ENCODE measurements around the gene SUPT4H1. TPM values are rescaled to one million over a fixed set of nuclear protein-coding genes. Genes with fewer than 3 reads are reported as not detected.
A peak's percentile ranks its signal among the peaks of the same experiment; 100 is the strongest.

The SUPT4H1 gene
- total RNA-seq, 1 experiment from 2014 or later, result 109 TPM

DNA sequence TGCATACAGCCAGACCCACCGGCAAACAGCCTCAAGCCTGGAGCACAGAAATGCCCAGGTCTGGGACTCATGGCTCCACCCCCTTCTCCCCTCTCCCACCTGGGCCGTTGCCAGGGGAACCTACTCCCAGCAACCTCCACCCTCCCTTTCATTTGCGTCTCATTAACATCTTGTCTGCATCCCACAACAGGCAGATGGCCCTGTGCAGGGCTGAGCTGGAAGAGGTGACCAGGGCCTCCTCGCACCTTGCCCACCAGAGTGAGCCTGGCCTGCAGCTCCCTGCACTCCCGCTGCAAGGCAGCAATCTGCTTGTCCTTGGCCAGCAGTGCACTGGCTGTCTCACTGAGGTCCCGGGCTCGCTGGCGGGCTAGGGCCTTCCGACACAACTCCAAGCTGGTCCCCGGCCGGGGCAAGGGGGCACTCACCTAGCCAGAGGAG is 26.7 kb downstream of the SUPT4H1 start:
- no peak overlapping the region for H3K23ac ChIP-seq (ENCODE audit: insufficient read length, low read depth, low read length)
- no peaks in the 10 kb centered on the region for H3K9me3 ChIP-seq (ENCODE audit: control insufficient read depth, low read depth, low read length)
- peak overlapping the region; percentile 33 for H3K4me2 ChIP-seq (ENCODE audit: insufficient read depth, insufficient read length, low read length)
- H3K9ac ChIP-seq (ENCODE audit: extremely low read depth, insufficient read length, low read length), result no peak overlapping the region
- TF ChIP-seq, protein P1, sequence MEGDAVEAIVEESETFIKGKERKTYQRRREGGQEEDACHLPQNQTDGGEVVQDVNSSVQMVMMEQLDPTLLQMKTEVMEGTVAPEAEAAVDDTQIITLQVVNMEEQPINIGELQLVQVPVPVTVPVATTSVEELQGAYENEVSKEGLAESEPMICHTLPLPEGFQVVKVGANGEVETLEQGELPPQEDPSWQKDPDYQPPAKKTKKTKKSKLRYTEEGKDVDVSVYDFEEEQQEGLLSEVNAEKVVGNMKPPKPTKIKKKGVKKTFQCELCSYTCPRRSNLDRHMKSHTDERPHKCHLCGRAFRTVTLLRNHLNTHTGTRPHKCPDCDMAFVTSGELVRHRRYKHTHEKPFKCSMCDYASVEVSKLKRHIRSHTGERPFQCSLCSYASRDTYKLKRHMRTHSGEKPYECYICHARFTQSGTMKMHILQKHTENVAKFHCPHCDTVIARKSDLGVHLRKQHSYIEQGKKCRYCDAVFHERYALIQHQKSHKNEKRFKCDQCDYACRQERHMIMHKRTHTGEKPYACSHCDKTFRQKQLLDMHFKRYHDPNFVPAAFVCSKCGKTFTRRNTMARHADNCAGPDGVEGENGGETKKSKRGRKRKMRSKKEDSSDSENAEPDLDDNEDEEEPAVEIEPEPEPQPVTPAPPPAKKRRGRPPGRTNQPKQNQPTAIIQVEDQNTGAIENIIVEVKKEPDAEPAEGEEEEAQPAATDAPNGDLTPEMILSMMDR (conservative IDR thresholded peaks at IDR 0.05), result no peak
- H3K23me2 ChIP-seq (ENCODE audit: insufficient read length, low read depth, low read length, poor library complexity, severe bottlenecking), result peaks cover 15% of the 10 kb centered on the region
- H3K4me3 Mint-ChIP-seq, result peak overlapping the region; percentile 63 to 77
- no peak overlapping the region for H3K4ac ChIP-seq (ENCODE audit: low read depth, low read length)
- no peak overlapping the region for H2BK15ac ChIP-seq (ENCODE audit: low read depth, low read length)
- H3K27me3 ChIP-seq (ENCODE audit: insufficient read depth, low read length), result no peaks in the 10 kb centered on the region; the same call in 1 of the 2 replicates
- peaks cover 3% of the 10 kb centered on the region; the same call in 1 of the 2 replicates for H3K4me1 ChIP-seq (ENCODE audit: insufficient read depth, low read length)
- no peak overlapping the region; a peak in 1 of 7 replicates for H3K27ac Mint-ChIP-seq
- H2AK5ac ChIP-seq (ENCODE audit: insufficient read length, low read length), result no peak overlapping the region
- peaks cover 50% of the 10 kb centered on the region for H3K27me3 Mint-ChIP-seq (ENCODE audit: low read depth)
- H2AFZ ChIP-seq (ENCODE audit: low read length), result no peak overlapping the region
- no CpG with 5 or more reads among the region's 11 CpGs for WGBS (ENCODE audit: extremely low coverage, insufficient read length, low lambda C conversion rate)
- peaks cover 35 to 45% of the 10 kb centered on the region in 2 experiments for H3K4me1 Mint-ChIP-seq
- H2BK5ac ChIP-seq (ENCODE audit: insufficient read length, low read length), result no peak overlapping the region
- no peaks in the 10 kb centered on the region for H3K9me3 Mint-ChIP-seq
- H2BK12ac ChIP-seq (ENCODE audit: insufficient read length, low read depth, low read length), result no peak overlapping the region
- H3K18ac ChIP-seq (ENCODE audit: insufficient read length, low read depth, low read length), result no peak overlapping the region
- no peak overlapping the region for H4K8ac ChIP-seq (replicated peaks; ENCODE audit: insufficient read length, low read depth, low read length)
- no peaks in the 10 kb centered on the region for H3K79me1 ChIP-seq (ENCODE audit: insufficient read depth, low read depth, low read length, poor library complexity, severe bottlenecking)
- H3K27ac ChIP-seq (ENCODE audit: insufficient read length, low read depth, low read length), result no peak overlapping the region
- DNase-seq, result peak; percentile 93
- H2BK20ac ChIP-seq (ENCODE audit: low read depth, low read length, poor library complexity, severe bottlenecking), result no peak overlapping the region
- H3K56ac ChIP-seq (ENCODE audit: insufficient read length, low read depth, low read length), result no peak overlapping the region
- H3K14ac ChIP-seq (ENCODE audit: insufficient read depth, low read length), result no peak overlapping the region
- H3K79me2 ChIP-seq (ENCODE audit: insufficient read depth, low read length), result no peaks in the 10 kb centered on the region
- H4K20me1 ChIP-seq (ENCODE audit: control insufficient read depth, insufficient read depth, insufficient read length), result no peaks in the 10 kb centered on the region
- no peak overlapping the region for H4K5ac ChIP-seq (ENCODE audit: insufficient read length, low read depth, low read length)
- no peak overlapping the region for H4K91ac ChIP-seq (ENCODE audit: insufficient read length, low read depth, low read length)
- no peak overlapping the region for H2BK120ac ChIP-seq (ENCODE audit: low read depth, low read length, poor library complexity, severe bottlenecking)
- H3T11ph ChIP-seq (ENCODE audit: low read length), result no peak overlapping the region
- H3K36me3 Mint-ChIP-seq (ENCODE audit: insufficient read depth in 1 of 3, low read depth in 3 of 3), result peaks cover 0 to 13% (median 2%) of the 10 kb centered on the region in 3 experiments; a peak in 5 of 7 replicates

All from H9 (cell line).